GM12878 (cell line): Measurements from ENCODE around the gene FAM53B. TPM values are rescaled to one million over a fixed set of nuclear protein-coding genes. Genes with fewer than 3 reads are reported as not detected.
A peak's percentile ranks its signal among the peaks of the same experiment; 100 is the strongest.

Experiments used
- CBX5 ChIP-seq: sonication (generic); IDR thresholded peaks from 2 replicates; pipeline ENCODE4 v1.6.1; 2016; ENCODE audit warnings: low read depth, moderate library complexity, mild to moderate bottlenecking, inconsistent platforms
- CHD1 ChIP-seq: IDR thresholded peaks from 2 replicates; pipeline ENCODE4 v1.6.1; 2012; ENCODE audit warnings: low read depth, low read length, improper control_type of control experiment
- ESRRA ChIP-seq: IDR thresholded peaks from 2 replicates; pipeline ENCODE4 v1.6.1; 2012; ENCODE audit warnings: mild to moderate bottlenecking, low read length, improper control_type of control experiment
- GATAD2B ChIP-seq: fragments of 450-650 bp; conservative IDR thresholded peaks from 2 replicates; pipeline ENCODE4 v1.6.1; 2017; ENCODE audit warnings: low read depth, mild to moderate bottlenecking, moderate library complexity
- HDAC6 ChIP-seq: fragments of 200-600 bp; sonication (generic); IDR thresholded peaks from one replicate; pipeline ENCODE4 v1.8.0; 2017; ENCODE audit warnings: antibody characterized with exemption; ENCODE audit not compliant: unreplicated experiment
- LARP7 ChIP-seq: fragments of 450-650 bp; IDR thresholded peaks from 2 replicates; pipeline ENCODE4 v1.6.1; 2017; ENCODE audit warnings: mild to moderate bottlenecking
- MAX ChIP-seq: IDR thresholded peaks from 2 replicates; pipeline ENCODE4 v1.6.1; 2012; ENCODE audit warnings: low read depth, low read length, improper control_type of control experiment
- NKRF ChIP-seq: fragments of 450-650 bp; conservative IDR thresholded peaks from 2 replicates; pipeline ENCODE4 v1.6.1; 2017; ENCODE audit warnings: mild to moderate bottlenecking, moderate library complexity
- TARDBP ChIP-seq: IDR thresholded peaks from 2 replicates; pipeline ENCODE4 v1.6.1; 2016; ENCODE audit warnings: borderline replicate concordance
- ZBTB11 ChIP-seq: fragments of 450-650 bp; formaldehyde crosslinking; IDR thresholded peaks from 2 replicates; pipeline ENCODE4 v1.5.0; 2022; ENCODE audit warnings: mild to moderate bottlenecking, missing genetic modification characterization
- ZBTB4 ChIP-seq: fragments of 450-650 bp; formaldehyde crosslinking; IDR thresholded peaks from 2 replicates; pipeline ENCODE4 v1.4.0; 2022; ENCODE audit warnings: mild to moderate bottlenecking, moderate library complexity
- ZNF217 ChIP-seq: fragments of 450-650 bp; IDR thresholded peaks from 2 replicates; pipeline ENCODE4 v1.6.1; 2017; ENCODE audit warnings: antibody characterized with exemption, mild to moderate bottlenecking
- ZNF24 ChIP-seq: fragments of 450-650 bp; IDR thresholded peaks from 2 replicates; pipeline ENCODE4 v1.6.1; 2017; ENCODE audit warnings: antibody characterized with exemption, mild to moderate bottlenecking
- ZNF592 ChIP-seq: fragments of 450-650 bp; IDR thresholded peaks from 2 replicates; pipeline ENCODE4 v1.6.1; 2017; ENCODE audit warnings: mild to moderate bottlenecking, moderate library complexity
- polyA plus RNA-seq, 11 experiments: library from polyadenylated mRNA; depleted of rRNA in 4 of 11; unstranded in 6 of 11; stranded (reverse) in 5 of 11; fragments of >200 nt; fragmentation: Nextera tagmentation in 4 of 11; fragmentation: Illumina TruSeq in 1 of 11; extraction: Ambion mirVana in 4 of 11; extraction: Trizol in 1 of 11; gene quantifications; 1 replicate in 1 of 11; 2 replicates in 10 of 11; pipeline versions ENCODE4 v1.2.1 to v1.2.3, GENCODE V29; 2011 to 2016; ENCODE audit warnings: inconsistent platforms in 2 of 11, missing spikeins in 2 of 11, low read depth in 1 of 11
- total RNA-seq, 4 experiments: library from RNA; depleted of rRNA in 3 of 4; stranded (reverse); fragments of >200 nt in 3 of 4; fragmentation: Illumina TruSeq in 1 of 4; extraction: Trizol in 1 of 4; gene quantifications; 2 replicates each; pipeline versions ENCODE4 v1.2.1 to v1.2.3, GENCODE V29; 2013 to 2021

Gene FAM53B
- total and polyA plus RNA-seq, 10 of the 15 experiments (the other 5 are each of a cell fraction or from before 2014, with no cell fraction given): 0.05 to 26.3 (median 8.1) TPM

GRCh38 chr10:124688889-124689670 lies 55.1 kb downstream of the FAM53B start (continued):
- TF ChIP-seq NKRF (no peak), HDAC6 (no peak), MAX (peak; percentile 74; the same call in 1 of the 2 replicates), ZNF24 (peak; percentile 88), ZBTB11 (CRISPR knock-in tag) (no peak), ESRRA (no peak), GATAD2B (no peak; the same call in 1 of the 2 replicates), ZNF592 (no peak), LARP7 (no peak), ZBTB4 (CRISPR knock-in tag) (no peak), TARDBP (no peak), ZNF217 (peak; percentile 78), CBX5 (no peak), CHD1 (peak; percentile 56; the same call in 1 of the 2 replicates)
